Muscle of back (tissue), 11 donors: ENCODE data around the gene PPM1J. TPM values are rescaled to one million over a fixed set of nuclear protein-coding genes. Genes with fewer than 3 reads are reported as not detected.

Experiments used
- DNase-seq, 3 donors: peaks; one replicate each; pipeline versions ENCODE4 v3.0.0 to v3.0.0-alpha.2; 2013
- polyA plus RNA-seq, 10 donors: library from polyadenylated mRNA; unstranded; fragments of 120-200 nt; gene quantifications; one replicate each; pipeline ENCODE4 v1.2.1, GENCODE V29; 2013; ENCODE audit not compliant: insufficient read length in 10 of 10

PPM1J gene
- polyA plus RNA-seq, 10 donors: 1.7 to 3.3 (median 2.4) TPM

GRCh38 chr1:112706505-112707220 lies 8.5 kb downstream of the PPM1J start, which contains the start of gene RHOC:
TSS of gene RHOC (minus strand) at chr1:112707127. CDS start at chr1:112703799, 3,328 bp downstream.
- peak in 1 of 3 donors; percentile 73 for DNase-seq

DNA sequence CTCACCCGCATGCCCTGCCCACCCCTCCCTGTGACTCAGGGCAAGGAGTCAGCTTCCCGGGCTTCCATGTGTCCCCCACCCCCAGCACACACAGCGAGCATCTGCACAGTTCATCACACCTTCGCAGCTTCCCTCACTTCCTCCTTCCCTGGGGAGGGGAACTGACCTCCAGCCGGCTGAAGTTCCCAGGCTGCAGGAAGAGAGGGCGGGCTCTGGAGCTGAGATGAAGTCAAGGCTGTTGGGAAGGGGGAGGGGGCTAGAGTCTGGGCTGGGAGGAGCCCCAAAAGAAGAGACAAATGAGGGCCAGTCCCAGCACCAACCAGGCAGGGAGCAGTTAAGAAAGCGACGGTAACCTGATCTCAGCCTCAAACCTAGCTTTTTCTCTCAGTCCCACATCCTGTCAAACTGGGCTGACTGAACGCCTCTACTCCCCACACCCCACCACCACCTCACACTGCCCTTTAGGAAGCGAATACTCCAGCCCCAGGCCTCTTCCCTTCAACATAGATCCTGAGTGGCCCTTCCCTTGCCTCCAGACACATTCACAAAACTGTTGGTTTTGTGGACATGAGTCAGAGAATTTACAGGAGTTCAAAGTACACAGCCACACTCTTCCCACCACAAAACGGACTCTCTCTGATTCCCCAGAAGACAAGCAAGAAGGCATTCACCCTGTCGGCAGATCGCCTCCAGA lies 10.1 kb downstream of the PPM1J start:
- peak; percentile 94 to 97 (median 97) for DNase-seq

GRCh38 chr1:112704391-112704933 lies 10.7 kb downstream of the PPM1J start:
- no peak for DNase-seq

- DNase-seq: no peak
These were observed 11.4 kb downstream of the PPM1J start for GRCh38 chr1:112703706-112704105.

GRCh38 chr1:112702420-112703261 lies 12.5 kb downstream of the PPM1J start:
- DNase-seq: no peak

DNA sequence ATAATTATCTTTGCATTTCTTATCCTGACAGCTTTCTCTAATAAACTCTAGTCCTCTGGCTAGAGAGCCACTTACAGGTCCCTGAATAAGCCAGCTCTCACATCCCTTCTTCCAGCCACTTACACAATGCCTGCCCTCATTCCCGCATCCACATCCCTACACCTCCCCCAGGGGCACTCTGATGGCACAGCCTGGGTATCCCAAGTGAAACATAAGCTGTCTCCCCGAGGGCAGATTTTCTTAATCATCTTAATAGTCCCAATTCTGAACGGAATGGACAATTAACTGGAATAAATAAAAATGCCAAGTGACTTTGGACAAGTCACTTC lies 13.1 kb downstream of the PPM1J start:
- DNase-seq: no peak

DNA sequence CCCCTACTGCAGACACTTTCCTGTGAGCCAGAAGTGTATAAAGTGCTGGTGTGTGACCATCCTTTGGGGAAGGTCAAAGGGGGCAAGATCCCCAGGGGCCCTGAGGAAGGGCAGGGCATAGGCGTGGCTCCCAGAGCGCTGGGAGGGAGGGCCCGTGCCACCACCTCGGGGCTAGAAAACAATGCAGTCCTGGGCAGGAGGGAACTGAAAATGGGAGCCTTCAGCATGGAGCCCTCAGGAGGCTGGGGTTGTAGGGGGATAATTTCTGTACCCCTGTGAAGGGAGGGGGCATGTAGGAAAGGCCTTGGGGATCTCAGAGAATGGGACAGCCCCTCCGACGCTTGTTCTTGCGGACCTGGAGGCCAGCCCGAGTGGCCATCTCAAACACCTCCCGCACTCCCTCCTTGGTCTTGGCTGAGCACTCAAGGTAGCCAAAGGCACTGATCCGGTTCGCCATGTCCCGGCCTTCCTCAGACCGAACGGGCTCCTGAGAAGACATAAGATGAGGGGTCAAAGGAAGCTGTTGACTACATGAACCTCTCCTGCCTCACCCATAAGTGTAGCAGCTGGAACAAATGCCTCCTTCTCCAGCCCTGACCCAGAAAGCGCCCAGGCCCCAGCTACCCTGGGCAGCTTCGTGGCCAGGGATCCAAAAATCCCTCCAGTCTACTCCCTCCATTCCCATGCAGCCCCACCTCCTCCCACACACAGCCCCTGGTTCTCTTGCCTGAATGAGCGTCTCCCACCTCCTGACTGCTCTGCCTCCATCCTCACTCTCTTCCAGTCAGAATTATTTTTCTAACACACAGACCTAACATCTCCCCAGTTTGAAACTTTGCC lies 13.7 kb downstream of the PPM1J start:
- no peak for DNase-seq

DNA sequence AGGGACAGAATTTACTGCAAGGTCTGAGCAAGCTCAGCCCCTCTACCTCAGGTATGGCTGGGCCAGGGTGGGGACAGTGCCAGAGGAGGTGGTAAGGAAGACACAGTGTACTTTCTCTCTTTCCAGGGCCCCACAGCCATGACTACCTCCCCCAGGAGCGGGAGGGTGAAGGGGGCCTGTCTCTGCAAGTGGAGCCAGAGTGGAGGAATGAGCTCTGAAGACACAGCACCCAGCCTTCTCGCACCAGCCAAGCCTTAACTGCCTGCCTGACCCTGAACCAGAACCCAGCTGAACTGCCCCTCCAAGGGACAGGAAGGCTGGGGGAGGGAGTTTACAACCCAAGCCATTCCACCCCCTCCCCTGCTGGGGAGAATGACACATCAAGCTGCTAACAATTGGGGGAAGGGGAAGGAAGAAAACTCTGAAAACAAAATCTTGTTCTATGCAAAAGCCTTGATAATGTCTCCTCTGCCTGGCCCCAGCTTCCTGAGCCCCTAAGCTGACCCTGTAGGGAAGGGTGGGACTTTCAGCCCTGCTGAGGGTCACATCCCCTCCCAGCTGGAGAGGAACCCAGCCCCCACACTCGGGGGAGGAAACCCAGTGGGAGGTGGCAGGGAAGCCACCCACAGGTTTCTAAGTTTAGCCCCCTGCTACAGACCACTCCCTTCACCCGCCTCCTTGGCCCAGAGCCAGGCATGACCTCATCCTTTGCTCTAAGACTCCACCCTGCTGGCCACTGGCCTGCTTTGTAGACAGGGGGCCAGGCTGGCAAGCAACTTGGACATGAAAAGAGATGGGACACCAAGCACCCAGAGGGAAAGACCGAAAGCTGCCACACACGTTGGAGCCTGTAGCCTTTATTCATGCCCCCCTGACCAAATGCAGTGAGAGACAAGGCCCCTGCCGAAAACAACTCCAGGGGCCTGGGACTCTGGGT lies 14.6 kb downstream of the PPM1J start:
- peak; percentile 96 to 97 (median 97) for DNase-seq

DNA sequence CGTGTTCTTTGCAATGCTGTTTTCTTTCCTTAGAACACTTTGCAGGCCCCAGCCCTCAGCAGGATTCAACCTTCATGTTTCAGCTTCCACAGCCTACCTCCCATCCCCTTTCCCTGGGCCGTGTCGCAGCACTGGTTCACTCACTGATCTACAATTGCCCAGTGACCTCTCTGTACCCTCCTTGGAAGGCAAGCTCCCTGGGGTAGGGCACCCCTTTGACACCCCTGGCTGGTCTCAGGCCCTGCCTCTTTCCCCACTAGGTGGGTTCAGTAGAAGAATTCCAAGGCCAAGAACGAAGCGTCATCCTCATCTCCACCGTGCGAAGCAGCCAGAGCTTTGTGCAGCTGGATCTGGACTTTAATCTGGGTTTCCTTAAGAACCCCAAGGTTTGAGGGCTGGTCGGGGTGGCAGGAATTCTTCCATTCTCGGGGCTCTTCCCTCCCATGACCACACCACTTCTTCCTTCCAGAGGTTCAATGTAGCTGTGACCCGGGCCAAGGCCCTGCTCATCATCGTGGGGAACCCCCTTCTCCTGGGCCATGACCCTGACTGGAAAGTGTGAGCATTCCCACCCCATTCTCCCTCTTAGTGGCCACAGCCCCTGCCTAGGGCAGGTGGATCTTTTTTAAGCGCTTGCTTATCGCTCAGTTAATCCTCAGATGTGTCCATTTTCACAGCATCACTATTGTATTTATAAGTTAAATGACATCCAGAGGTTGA lies 15.5 kb downstream of the PPM1J start:
- no peak for DNase-seq

DNA sequence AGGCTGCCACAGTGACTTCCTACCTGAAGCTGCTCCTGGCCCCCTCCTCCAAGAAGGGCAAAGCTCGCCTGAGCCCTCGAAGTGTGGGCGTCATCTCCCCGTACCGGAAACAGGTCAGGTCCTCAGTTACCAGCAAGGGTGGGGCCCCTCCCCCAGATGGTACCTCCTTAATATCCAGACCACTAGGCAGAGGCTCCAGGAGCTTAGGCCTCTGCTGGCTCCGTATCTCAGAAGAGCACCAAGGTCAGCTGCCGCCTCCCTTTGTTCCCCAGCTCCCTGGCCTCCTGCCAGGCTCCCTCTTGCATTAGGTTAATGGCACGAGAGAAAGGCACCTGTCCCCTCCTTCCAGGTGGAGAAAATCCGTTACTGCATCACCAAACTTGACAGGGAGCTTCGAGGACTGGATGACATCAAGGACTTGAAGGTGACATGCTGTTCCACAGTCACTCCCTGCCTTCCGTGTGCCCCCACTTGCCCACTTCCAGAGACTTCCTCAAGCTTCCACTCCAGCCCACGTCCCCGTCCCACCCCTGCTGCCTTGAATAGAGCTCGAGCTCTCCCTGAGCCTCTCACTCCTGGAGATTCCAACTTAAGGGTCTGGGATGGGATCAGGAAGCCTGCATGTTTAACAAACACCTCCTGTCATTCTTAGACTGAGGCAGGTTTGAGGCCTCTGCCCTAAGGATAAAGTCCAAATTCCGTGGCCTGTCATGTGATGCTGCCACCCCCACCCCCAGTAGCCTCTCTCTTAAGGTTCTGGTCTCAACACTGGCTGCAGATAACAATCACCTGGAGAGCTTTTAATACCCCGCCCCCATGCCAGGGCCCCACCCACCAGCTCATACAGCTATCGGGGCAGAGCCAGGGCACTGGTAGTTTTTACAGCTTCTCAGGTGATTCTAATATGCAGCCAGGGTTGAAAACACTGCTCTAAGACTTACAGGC lies 16.5 kb downstream of the PPM1J start:
- no peak for DNase-seq

DNA sequence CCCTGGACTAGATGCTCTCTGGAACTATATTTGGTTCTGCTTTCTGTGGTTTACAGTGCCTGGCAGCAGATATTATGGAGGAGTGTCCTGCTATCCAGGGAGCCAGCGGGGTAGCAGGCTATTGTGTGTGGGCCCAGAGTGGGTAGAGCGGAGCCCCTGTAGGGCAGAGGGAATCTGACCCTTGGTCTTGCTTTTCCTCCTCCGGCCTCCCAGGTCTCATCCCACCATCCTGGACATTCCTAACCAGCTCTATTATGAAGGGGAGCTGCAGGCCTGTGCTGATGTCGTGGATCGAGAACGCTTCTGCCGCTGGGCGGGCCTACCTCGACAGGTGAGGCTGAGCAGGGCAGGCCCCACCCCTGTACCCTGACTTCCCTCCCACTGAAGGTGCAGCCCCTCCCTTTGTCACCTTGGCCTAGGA lies 17.3 kb downstream of the PPM1J start:
- DNase-seq: no peak

DNA sequence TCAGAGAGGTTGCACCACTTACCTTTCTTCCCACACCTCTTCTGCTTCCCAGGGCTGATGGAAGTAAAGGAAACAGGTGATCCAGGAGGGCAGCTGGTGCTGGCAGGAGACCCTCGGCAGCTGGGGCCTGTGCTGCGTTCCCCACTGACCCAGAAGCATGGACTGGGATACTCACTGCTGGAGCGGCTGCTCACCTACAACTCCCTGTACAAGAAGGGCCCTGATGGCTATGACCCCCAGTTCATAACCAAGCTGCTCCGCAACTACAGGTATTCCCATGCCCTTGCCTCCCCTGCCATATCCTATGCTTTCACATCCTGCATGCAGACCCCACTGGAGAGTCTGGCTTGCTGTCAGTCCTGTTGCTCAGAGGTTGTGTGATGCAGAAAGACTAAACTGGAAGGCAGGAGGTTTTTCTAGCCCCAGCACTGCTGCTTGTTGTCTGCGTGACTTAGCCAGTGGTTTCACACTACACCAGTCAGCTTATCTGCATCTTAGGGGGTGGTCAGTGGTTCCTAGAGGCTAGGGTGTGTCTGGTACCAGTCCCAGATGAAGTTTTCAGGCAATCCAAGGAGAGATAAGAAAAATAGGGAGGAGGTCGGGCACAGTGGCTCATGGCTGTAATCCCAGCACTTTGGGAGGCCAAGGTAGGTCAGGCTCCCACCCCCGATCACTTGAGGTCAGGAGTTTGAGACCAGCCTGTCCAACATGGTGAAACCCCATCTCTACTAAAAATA lies 18.4 kb downstream of the PPM1J start:
- no peak for DNase-seq

GRCh38 chr1:112695276-112695675 lies 19.9 kb downstream of the PPM1J start:
- DNase-seq: no peak

DNA sequence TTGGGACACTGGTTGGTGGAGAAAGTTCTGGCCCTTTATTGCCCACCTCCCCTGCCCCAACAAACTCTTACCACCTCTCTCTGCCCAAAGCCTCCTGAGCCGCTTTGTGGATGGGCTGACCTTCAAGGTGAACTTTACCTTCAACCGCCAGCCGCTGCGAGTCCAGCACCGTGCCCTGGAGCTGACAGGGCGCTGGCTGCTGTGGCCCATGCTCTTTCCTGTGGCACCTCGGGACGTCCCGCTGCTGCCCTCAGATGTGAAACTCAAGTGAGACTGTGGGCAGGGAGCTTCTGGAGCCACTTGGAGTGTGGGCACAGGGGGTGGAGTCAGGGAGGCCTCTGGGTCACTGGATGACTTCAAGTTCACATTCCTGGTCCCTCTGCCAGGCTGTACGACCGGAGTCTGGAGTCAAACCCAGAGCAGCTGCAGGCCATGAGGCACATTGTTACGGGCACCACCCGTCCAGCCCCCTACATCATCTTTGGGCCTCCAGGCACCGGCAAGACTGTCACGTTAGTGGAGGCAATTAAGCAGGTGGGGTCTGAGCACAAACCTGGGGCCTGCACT lies 20.7 kb downstream of the PPM1J start:
- DNase-seq: no peak

DNA sequence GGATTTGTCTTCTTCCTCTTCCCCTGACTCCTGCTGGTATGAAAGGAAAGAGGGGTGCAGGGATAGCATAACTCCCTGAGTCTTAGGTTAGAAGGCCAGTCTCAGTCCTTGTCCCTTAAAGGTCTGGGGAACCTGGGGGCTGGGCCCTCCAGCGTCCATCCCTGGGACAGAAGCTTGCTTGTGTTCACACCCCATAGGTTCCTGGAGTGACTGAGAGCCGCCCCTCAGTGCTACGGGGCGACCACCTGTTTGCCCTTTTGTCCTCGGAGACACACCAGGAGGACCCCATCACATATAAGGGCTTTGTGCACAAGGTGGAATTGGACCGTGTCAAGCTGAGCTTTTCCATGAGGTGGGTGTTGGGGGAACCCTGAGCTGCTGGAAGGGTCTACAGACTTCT lies 21.3 kb downstream of the PPM1J start:
- DNase-seq: no peak

- DNase-seq: no peak
These were observed 22.5 kb downstream of the PPM1J start for GRCh38 chr1:112692681-112693080.

DNA sequence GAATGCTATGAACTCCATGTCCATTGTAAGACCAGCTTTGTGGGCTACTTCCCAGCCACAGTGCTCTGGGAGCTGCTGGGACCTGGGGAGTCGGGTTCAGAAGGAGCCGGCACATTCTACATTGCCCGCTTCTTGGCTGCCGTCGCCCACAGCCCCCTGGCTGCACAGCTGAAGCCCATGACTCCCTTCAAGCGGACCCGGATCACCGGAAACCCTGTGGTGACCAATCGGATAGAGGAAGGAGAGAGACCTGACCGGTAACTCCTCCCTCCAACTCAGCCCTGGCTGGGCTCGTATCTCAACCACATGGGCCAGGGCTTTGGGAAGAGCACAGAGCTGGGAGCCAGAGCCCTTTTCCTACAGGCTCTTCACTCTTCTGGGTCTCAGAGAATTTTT lies 25.3 kb downstream of the PPM1J start:
- no peak for DNase-seq
